Mucosa of descending colon (tissue), 3 donors: ENCODE results near the gene NUDT9. TPM values are rescaled to one million over a fixed set of nuclear protein-coding genes. Genes with fewer than 3 reads are reported as not detected.
"Not testable (repeated sequence)": the region's sequence is repeated elsewhere in the genome, so short reads cannot be mapped to it uniquely, and the experiment has no call there.

Source experiments
- ATAC-seq: fragments of 200-7000 bp; cut with Tn5 transposase; one replicate; pipeline ENCODE4 v1.9.1; 2020; ENCODE audit warnings: mild to moderate bottlenecking, moderate library complexity
- DNase-seq, 3 donors: peaks; one replicate each; pipeline ENCODE4 v3.0.0-alpha.2; 2020
- H3K36me3 ChIP-seq: fragments of 200-600 bp; one replicate; pipeline ENCODE4 v1.8.0; 2021; ENCODE audit warnings: low read depth, mild to moderate bottlenecking
- H3K4me1 ChIP-seq: fragments of 200-600 bp; one replicate; pipeline ENCODE4 v1.8.0; 2021; ENCODE audit warnings: low read depth, mild to moderate bottlenecking
- H3K4me3 ChIP-seq: fragments of 200-600 bp; one replicate; pipeline ENCODE4 v1.8.0; 2021; ENCODE audit warnings: mild to moderate bottlenecking
- H3K9me3 ChIP-seq: fragments of 200-600 bp; one replicate; pipeline ENCODE4 v1.8.0; 2021; ENCODE audit warnings: mild to moderate bottlenecking
- CTCF ChIP-seq: fragments of 200-600 bp; IDR thresholded peaks from one replicate; pipeline ENCODE4 v1.8.0; 2022; ENCODE audit warnings: antibody characterized with exemption, mild to moderate bottlenecking
- intact Hi-C, 2 donors: fragments of 100-400 bp; cut with DNase I in 1 of 2; cut with micrococcal nuclease in 1 of 2; formaldehyde crosslinking; loops; one replicate each; pipeline versions ENCODE4 v1.11.0 to v1.11.1; 2022; cut with DNase I, micrococcal nuclease
- total RNA-seq, 3 donors: library from RNA; stranded (reverse); fragmentation: NEBNext Ultra II Directional in 2 of 3; extraction: Animal tissue kit (Norgen Biotek cat#: 25700) in 2 of 3; gene quantifications; one replicate each; pipeline versions ENCODE4 v1.2.1 to v1.2.4, GENCODE V29; 2021 to 2023
- donor health status: DM: no; HTN: no; CAD: no; lungs with moderate emphysema.
- donor health status: DM: no; HTN: no; CAD: no.
- donor health status: DM: no; HTN: yes; CAD: no.

Gene NUDT9
- total RNA-seq, 3 donors from 2014 or later, result 32.5 to 35.8 (median 32.8) TPM

- intact Hi-C loops, result no loop called here
- ATAC-seq, result no peak
Measured at GRCh38 chr4:87406462-87406861, 15.9 kb upstream of the NUDT9 start.

GRCh38 chr4:87406902-87407301, 15.5 kb upstream of the NUDT9 start:
- ATAC-seq, H3K4me3 ChIP-seq, H3K9me3 ChIP-seq, DNase-seq, H3K36me3 ChIP-seq, intact Hi-C loops: not testable (repeated sequence)
- H3K4me1 ChIP-seq, result peaks cover 15% of the 10 kb centered on the region

More at GRCh38 chr4:87406462-87406861, 15.9 kb upstream of the NUDT9 start:
- Histone ChIP-seq H3K4me3 (no peak overlapping the region), H3K36me3 (no peaks in the 10 kb centered on the region), H3K4me1 (peaks cover 15% of the 10 kb centered on the region), H3K9me3 (no peaks in the 10 kb centered on the region)
- DNase-seq, result no peak
- TF ChIP-seq CTCF, result no peak

GRCh38 chr4:87409420-87409939, 12.9 kb upstream of the NUDT9 start:
- intact Hi-C loops, result no loop called here
- Histone ChIP-seq H3K4me3 (no peak overlapping the region), H3K4me1 (peaks cover 15% of the 10 kb centered on the region), H3K9me3 (no peaks in the 10 kb centered on the region), H3K36me3 (no peaks in the 10 kb centered on the region)
- DNase-seq (peak in 1 of 3 donors; percentile 52), ATAC-seq (peak; percentile 98)
- no peak for TF ChIP-seq CTCF

- no peaks in the 10 kb centered on the region for H3K36me3 ChIP-seq
- no peaks in the 10 kb centered on the region for H3K9me3 ChIP-seq
- ATAC-seq, result peak; percentile 28
- intact Hi-C loops, result no loop called here
- H3K4me3 ChIP-seq, result no peak overlapping the region
- no peak for TF ChIP-seq CTCF
- H3K4me1 ChIP-seq, result peaks cover 15% of the 10 kb centered on the region
- no peak for DNase-seq
Measured at GRCh38 chr4:87410157-87410556, 12.2 kb upstream of the NUDT9 start.

GRCh38 chr4:87410679-87411078, 11.7 kb upstream of the NUDT9 start:
- intact Hi-C loops, result no loop called here
- Histone ChIP-seq H3K36me3 (no peaks in the 10 kb centered on the region), H3K9me3 (no peaks in the 10 kb centered on the region), H3K4me1 (peaks cover 15% of the 10 kb centered on the region), H3K4me3 (no peak overlapping the region)
- DNase-seq, result no peak
- TF ChIP-seq CTCF, result no peak
- no peak for ATAC-seq

- Histone ChIP-seq H3K9me3 (no peaks in the 10 kb centered on the region), H3K36me3 (no peaks in the 10 kb centered on the region), H3K4me3 (no peak overlapping the region), H3K4me1 (peaks cover 31% of the 10 kb centered on the region)
- intact Hi-C loops, result no loop called here
- no peak for DNase-seq
- no peak for ATAC-seq
- TF ChIP-seq CTCF, result no peak
Measured at GRCh38 chr4:87414816-87415215, 7.6 kb upstream of the NUDT9 start.
